ENCODE measurements around the gene SGCA. TPM values are rescaled to one million over a fixed set of nuclear protein-coding genes. Genes with fewer than 3 reads are reported as not detected.

SGCA gene
- polyA plus RNA-seq, 1 experiment: 0.21 TPM

DNA sequence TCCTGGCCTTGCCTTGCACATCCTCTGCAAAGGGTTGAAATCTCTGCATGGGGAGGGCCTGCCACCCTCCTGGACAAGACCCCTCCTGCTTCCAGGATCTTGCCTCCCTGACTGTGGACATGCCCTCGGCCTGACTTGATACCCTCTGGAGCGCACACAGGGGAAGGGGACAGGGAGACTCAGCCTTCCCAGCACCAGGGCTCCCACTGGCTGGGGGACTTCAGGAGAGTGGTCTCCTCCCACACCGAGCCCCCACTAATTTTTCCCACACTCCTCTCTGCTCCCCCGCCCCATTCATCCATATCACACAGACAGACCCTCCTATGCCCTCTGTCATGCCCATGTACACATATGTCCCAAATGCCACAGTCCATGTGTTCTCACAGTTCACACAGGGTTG, 14.3 kb downstream of the SGCA start:
- peak overlapping the region; percentile 57 for H3K27ac ChIP-seq (ENCODE audit: low read depth, low read length)
- CTCF ChIA-PET: interaction anchor here (0.6 kb wide), 1 partner anchor 12 kb away, joined by 5 read pairs; no protein-coding TSS in a partner anchor
- no peaks in the 10 kb centered on the region for H3K9me3 ChIP-seq (ENCODE audit: control insufficient read depth, insufficient read depth, low read length)
- POLR2A ChIA-PET: interaction anchor here (0.8 to 3.6 kb wide), 7 partner anchors 10 to 94 kb away, joined by 3 to 52 read pairs (median 18); partner anchors contain the start of genes COL1A1 and TMEM92
- TF ChIP-seq CTCF (IDR thresholded peaks at IDR 0.05; ENCODE audit: low read depth, low read length): no peak
- DNase-seq (ENCODE audit: low read depth, low spot score): no peak
- H3K27me3 ChIP-seq (ENCODE audit: control insufficient read depth, insufficient read depth, low read length): no peaks in the 10 kb centered on the region
- no peak overlapping the region for H3K4me3 ChIP-seq (ENCODE audit: low read depth, low read length)

DNA sequence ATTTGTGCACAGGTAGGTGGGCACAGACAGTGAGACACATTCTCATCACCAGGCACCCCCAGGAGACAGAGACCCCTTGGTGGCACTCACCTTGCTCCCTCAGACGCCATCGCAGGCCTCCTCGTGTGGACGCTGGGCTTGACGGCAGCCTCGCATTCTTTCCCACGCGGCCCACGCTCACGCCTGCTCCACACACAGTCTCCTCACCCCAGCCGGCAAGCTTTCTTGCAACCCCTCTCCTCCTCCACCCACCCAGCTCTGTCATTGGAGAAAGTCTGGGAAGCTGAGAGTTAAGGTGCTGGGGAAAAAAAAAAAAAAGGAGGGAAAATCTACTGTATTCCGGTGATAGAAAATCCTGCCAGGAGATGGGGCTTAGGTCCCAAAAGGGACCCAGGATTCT, 14.8 kb downstream of the SGCA start:
- Histone ChIP-seq H3K4me3 (ENCODE audit: low read depth, low read length) (no peak overlapping the region), H3K9me3 (ENCODE audit: control insufficient read depth, insufficient read depth, low read length) (no peaks in the 10 kb centered on the region), H3K27me3 (ENCODE audit: control insufficient read depth, insufficient read depth, low read length) (no peaks in the 10 kb centered on the region), H3K27ac (ENCODE audit: low read depth, low read length) (peak overlapping the region; percentile 73)
- ChIA-PET POLR2A (interaction anchor here (0.8 to 3.6 kb wide), 8 partner anchors 10 to 94 kb away, joined by 3 to 52 read pairs (median 13); partner anchors contain the start of genes COL1A1 and TMEM92), CTCF (interaction anchor here (0.6 kb wide), 1 partner anchor 12 kb away, joined by 5 read pairs; no protein-coding TSS in a partner anchor)
- no peak for TF ChIP-seq CTCF (IDR thresholded peaks at IDR 0.05; ENCODE audit: low read depth, low read length)
- no peak for DNase-seq (ENCODE audit: low read depth, low spot score)

DNA sequence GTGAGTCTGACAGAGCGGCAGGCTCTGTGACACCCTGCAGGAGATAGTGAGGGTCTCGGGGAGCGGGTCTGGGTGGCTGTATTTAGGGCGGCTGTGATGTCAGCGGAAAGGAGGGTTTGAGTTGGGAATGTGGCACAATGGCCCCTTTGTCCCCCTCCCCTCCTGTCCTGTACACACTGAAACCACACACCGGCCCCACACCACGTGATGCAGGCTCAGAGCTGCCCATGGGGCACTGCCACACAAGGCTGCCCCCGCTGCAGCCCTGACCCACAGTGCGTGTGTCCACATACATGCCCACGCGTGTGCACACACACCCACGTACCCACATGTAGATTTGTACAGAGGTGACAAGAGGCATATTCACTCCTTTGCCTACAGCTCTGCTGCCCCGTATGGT, 15.3 kb downstream of the SGCA start:
- no peak overlapping the region for H3K4me3 ChIP-seq (ENCODE audit: low read depth, low read length)
- no peaks in the 10 kb centered on the region for H3K9me3 ChIP-seq (ENCODE audit: control insufficient read depth, insufficient read depth, low read length)
- H3K27me3 ChIP-seq (ENCODE audit: control insufficient read depth, insufficient read depth, low read length): no peaks in the 10 kb centered on the region
- TF ChIP-seq CTCF (IDR thresholded peaks at IDR 0.05; ENCODE audit: low read depth, low read length): no peak
- CTCF ChIA-PET: interaction anchor here (0.6 to 1.1 kb wide), 2 partner anchors 19 to 86 kb away, joined by 3 to 5 read pairs; no protein-coding TSS in a partner anchor
- peak overlapping the region; percentile 73 for H3K27ac ChIP-seq (ENCODE audit: low read depth, low read length)
- DNase-seq (ENCODE audit: low read depth, low spot score): no peak
- POLR2A ChIA-PET: interaction anchor here (0.7 to 3.6 kb wide), 17 partner anchors 8 to 96 kb away, joined by 3 to 52 read pairs (median 5); partner anchors contain the start of genes COL1A1, SGCA and TMEM92

DNA sequence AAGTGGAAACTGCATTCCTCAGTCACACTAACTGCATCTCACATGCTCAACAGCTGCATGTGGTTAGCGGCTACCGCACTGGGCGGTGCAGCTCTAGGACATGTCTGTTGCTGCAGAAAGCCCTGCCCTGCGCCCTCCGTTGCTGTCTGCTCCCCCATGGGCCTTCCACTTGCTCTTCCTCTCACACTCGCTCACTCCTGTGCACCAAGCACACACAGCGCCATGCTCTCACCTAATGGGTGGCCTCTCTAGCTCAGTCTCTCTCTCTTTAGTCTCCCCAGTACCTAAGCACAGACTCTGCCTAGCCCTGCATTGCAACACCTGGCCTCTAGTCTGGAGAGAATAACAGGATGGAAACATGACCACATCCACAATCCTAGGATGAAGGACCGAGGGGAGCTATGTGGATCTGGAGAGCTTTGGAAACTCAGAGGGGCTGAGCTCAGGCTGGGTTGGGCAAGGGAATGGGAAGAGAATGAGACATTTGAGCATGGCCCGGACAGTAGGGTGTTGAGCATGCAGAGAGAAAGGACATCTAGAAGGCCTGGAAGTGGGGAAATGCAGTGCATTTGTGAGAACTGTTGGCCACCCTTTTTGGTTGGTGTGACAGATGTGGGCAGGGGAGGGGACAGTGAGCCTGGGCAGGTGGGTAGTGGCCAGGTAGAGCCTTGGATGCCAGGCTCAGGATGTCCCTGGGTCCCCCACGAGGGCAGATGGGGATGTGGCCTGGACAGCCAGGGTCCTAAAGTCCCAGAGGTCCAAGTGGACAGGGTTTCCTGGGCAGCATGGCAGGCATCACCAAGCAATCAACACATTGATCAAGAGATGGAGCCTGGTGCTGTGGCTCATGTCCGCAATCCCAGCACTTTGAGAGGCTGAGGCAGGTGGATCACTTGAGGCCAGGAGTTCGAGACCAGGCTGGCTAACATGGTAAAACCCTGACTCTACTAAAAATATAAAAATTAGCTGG, 16.1 kb downstream of the SGCA start:
- ChIA-PET CTCF (interaction anchor here (0.6 to 1.1 kb wide), 3 partner anchors 18 to 110 kb away, joined by 3 to 5 read pairs (median 3); no protein-coding TSS in a partner anchor), POLR2A (interaction anchor here (0.6 to 3.6 kb wide), 19 partner anchors 8 to 107 kb away, joined by 3 to 52 read pairs (median 4); partner anchors contain the start of genes COL1A1, SGCA and TMEM92)
- peak; percentile 3; the same call in 1 of the 2 replicates for TF ChIP-seq CTCF (IDR thresholded peaks at IDR 0.05; ENCODE audit: low read depth, low read length)
- Histone ChIP-seq H3K27me3 (ENCODE audit: control insufficient read depth, insufficient read depth, low read length) (no peaks in the 10 kb centered on the region), H3K4me3 (ENCODE audit: low read depth, low read length) (no peak overlapping the region), H3K9me3 (ENCODE audit: control insufficient read depth, insufficient read depth, low read length) (no peaks in the 10 kb centered on the region), H3K27ac (ENCODE audit: low read depth, low read length) (peak overlapping the region; percentile 73)
- DNase-seq (ENCODE audit: low read depth, low spot score): no peak
